Tibial nerve (tissue), 4 donors: ENCODE results near the gene SERPINB5. TPM values are rescaled to one million over a fixed set of nuclear protein-coding genes. Genes with fewer than 3 reads are reported as not detected.

ENCODE experiments used
- DNase-seq, 2 donors: peaks; one replicate each; pipeline ENCODE4 v3.0.0-alpha.2; 2019; ENCODE audit warnings: low spot score in 2 of 2
- H3K27ac ChIP-seq, 4 donors: fragments of 200-600 bp; sonication (generic) in 3 of 4; one replicate each; pipeline ENCODE4 v1.5.1; 2017 to 2019; ENCODE audit warnings: mild to moderate bottlenecking in 1 of 4
- H3K27me3 ChIP-seq, 2 donors: fragments of 200-600 bp; sonication (generic) in 1 of 2; one replicate each; pipeline versions ENCODE4 v1.5.1 to v1.6.0; 2017 to 2019
- H3K36me3 ChIP-seq, 3 donors: fragments of 200-600 bp; sonication (generic); one replicate each; pipeline ENCODE4 v1.5.1; 2018 to 2019
- H3K4me1 ChIP-seq, 4 donors: fragments of 200-600 bp; sonication (generic) in 3 of 4; one replicate each; pipeline ENCODE4 v1.5.1; 2017 to 2019
- H3K4me3 ChIP-seq, 4 donors: fragments of 200-600 bp; sonication (generic) in 3 of 4; one replicate each; pipeline ENCODE4 v1.5.1; 2017 to 2019; ENCODE audit warnings: mild to moderate bottlenecking in 1 of 4, moderate library complexity in 1 of 4
- H3K9me3 ChIP-seq, 4 donors: fragments of 200-600 bp; sonication (generic) in 3 of 4; one replicate each; pipeline ENCODE4 v1.5.1; 2017 to 2019
- CTCF ChIP-seq, 5 experiments: fragments of 200-600 bp in 3 of 5; fragments of 450-650 bp in 2 of 5; sonication (generic) in 3 of 5; IDR thresholded peaks; one replicate each; pipeline ENCODE4 v1.5.1; 2016 to 2019; ENCODE audit warnings: antibody characterized with exemption in 5 of 5, mild to moderate bottlenecking in 3 of 5, moderate library complexity in 2 of 5
- EP300 ChIP-seq, 2 donors: sonication (generic); formaldehyde crosslinking; IDR thresholded peaks; one replicate each; pipeline ENCODE4 v1.6.1; 2017; ENCODE audit warnings: antibody characterized with exemption in 2 of 2, mild to moderate bottlenecking in 1 of 2
- POLR2A ChIP-seq, 2 donors: fragments of 450-650 bp; IDR thresholded peaks; one replicate each; pipeline ENCODE4 v1.6.1; 2017; ENCODE audit warnings: antibody characterized with exemption in 2 of 2, mild to moderate bottlenecking in 2 of 2, moderate library complexity in 2 of 2
- WGBS, 2 donors: methylation state at CpG; one replicate each; pipeline ENCODE4 v1.1.5; 2018; 5-methylcytosine and 5-hydroxymethylcytosine counted together
- total RNA-seq, 4 donors: library from RNA; depleted of rRNA; stranded (reverse); fragments of >200 nt; gene quantifications; one replicate each; pipeline ENCODE4 v1.1.0, GENCODE V29; 2016

The SERPINB5 gene
- total RNA-seq, 4 donors from 2014 or later: not detected

- H3K4me1 ChIP-seq: no peaks in the 10 kb centered on the region
- WGBS, 2 donors: 22 to 24% methylated on average over 7 of the region's 7 CpGs
- no peak for TF ChIP-seq POLR2A (IDR thresholded peaks at IDR 0.05)
- no peak for TF ChIP-seq EP300 (IDR thresholded peaks at IDR 0.05)
- peak in 2 of 5 experiments; percentile 22 to 31 for TF ChIP-seq CTCF (IDR thresholded peaks at IDR 0.05)
Observed at GRCh38 chr18:63511285-63511684, 34.5 kb downstream of the SERPINB5 start.

GRCh38 chr18:63514326-63514725 lies 37.6 kb downstream of the SERPINB5 start:
- no peaks in the 10 kb centered on the region for H3K9me3 ChIP-seq
- H3K27me3 ChIP-seq: no peaks in the 10 kb centered on the region
- no peak for DNase-seq
- H3K4me3 ChIP-seq: no peak overlapping the region
- no peak overlapping the region for H3K27ac ChIP-seq
- no peaks in the 10 kb centered on the region for H3K36me3 ChIP-seq
- no peak for TF ChIP-seq EP300 (IDR thresholded peaks at IDR 0.05)
- peaks cover 0 to 6% (median 0%) of the 10 kb centered on the region in 4 donors for H3K4me1 ChIP-seq
- 67% methylated on average over 6 of the region's 6 CpGs for WGBS, 2 donors

More at GRCh38 chr18:63511285-63511684, 34.5 kb downstream of the SERPINB5 start:
- Histone ChIP-seq H3K36me3 (no peaks in the 10 kb centered on the region), H3K27ac (no peak overlapping the region), H3K9me3 (no peaks in the 10 kb centered on the region), H3K4me3 (no peak overlapping the region), H3K27me3 (no peaks in the 10 kb centered on the region)
- DNase-seq: peak in 1 of 2 donors; percentile 17

- TF ChIP-seq CTCF (IDR thresholded peaks at IDR 0.05) (no peak), POLR2A (IDR thresholded peaks at IDR 0.05) (no peak), EP300 (IDR thresholded peaks at IDR 0.05) (no peak)
- H3K4me3 ChIP-seq: no peak overlapping the region
- 65 to 68% methylated on average over 9 of the region's 9 CpGs for WGBS, 2 donors
- no peaks in the 10 kb centered on the region for H3K9me3 ChIP-seq
- no peaks in the 10 kb centered on the region for H3K27me3 ChIP-seq
- H3K27ac ChIP-seq: no peak overlapping the region
- no peaks in the 10 kb centered on the region for H3K36me3 ChIP-seq
- no peak for DNase-seq
- H3K4me1 ChIP-seq: peaks cover 0 to 6% (median 0%) of the 10 kb centered on the region in 4 donors
Observed at GRCh38 chr18:63514888-63515678, 38.3 kb downstream of the SERPINB5 start.

- Histone ChIP-seq H3K4me3 (no peak overlapping the region), H3K9me3 (no peaks in the 10 kb centered on the region), H3K27ac (no peak overlapping the region), H3K27me3 (no peaks in the 10 kb centered on the region), H3K4me1 (peaks cover 0 to 6% (median 0%) of the 10 kb centered on the region in 4 donors), H3K36me3 (no peaks in the 10 kb centered on the region)
- WGBS, 2 donors: 61 to 79% methylated on average over 1 of the region's 1 CpG
- no peak for TF ChIP-seq CTCF (IDR thresholded peaks at IDR 0.05)
- no peak for TF ChIP-seq POLR2A (IDR thresholded peaks at IDR 0.05)
- TF ChIP-seq EP300 (IDR thresholded peaks at IDR 0.05): no peak
- DNase-seq: no peak
Observed at GRCh38 chr18:63515801-63516200, 39.0 kb downstream of the SERPINB5 start.

GRCh38 chr18:63518178-63519012 lies 41.6 kb downstream of the SERPINB5 start:
- no peaks in the 10 kb centered on the region for H3K27me3 ChIP-seq
- peaks cover 0 to 6% (median 0%) of the 10 kb centered on the region in 4 donors for H3K4me1 ChIP-seq
- H3K27ac ChIP-seq: no peak overlapping the region
- no peaks in the 10 kb centered on the region for H3K36me3 ChIP-seq
- no peak overlapping the region for H3K4me3 ChIP-seq
- peak in 1 of 2 donors; percentile 85 for DNase-seq
- H3K9me3 ChIP-seq: no peaks in the 10 kb centered on the region
- TF ChIP-seq CTCF (IDR thresholded peaks at IDR 0.05) (peak; percentile 62 to 81 (median 72)), POLR2A (IDR thresholded peaks at IDR 0.05) (no peak)
- whole genome bisulfite sequencing, 2 donors: 27 to 31% methylated on average over 16 of the region's 16 CpGs
